UCSD-AML1 (cell line): ENCODE measurements around the gene PPM1L.

Source experiments
- DNase-seq: peaks from one replicate; lab custom pipeline; 2025; ENCODE audit not compliant: unreplicated experiment; lab: John Stamatoyannopoulos, UW

The PPM1L gene

DNA sequence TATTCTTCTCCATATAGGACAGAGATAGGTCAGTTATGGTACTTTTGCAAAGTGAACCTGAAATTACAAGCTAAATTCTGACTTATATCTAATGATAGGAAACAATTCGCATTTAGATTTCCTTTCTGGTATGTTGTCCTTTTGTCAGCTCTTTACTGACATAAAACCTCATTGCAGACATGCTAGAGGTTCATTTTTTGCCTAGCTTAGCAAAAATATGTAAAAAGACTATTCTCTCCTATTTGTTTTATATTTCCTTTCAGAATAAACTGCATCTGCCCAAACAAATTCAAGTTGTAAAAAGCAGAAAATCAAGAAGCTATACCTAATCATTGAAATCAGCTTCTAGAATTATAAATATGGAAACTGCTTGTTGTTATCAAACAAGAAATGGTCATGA is 168.7 kb downstream of the PPM1L start:
- no peak for DNase-seq

DNA sequence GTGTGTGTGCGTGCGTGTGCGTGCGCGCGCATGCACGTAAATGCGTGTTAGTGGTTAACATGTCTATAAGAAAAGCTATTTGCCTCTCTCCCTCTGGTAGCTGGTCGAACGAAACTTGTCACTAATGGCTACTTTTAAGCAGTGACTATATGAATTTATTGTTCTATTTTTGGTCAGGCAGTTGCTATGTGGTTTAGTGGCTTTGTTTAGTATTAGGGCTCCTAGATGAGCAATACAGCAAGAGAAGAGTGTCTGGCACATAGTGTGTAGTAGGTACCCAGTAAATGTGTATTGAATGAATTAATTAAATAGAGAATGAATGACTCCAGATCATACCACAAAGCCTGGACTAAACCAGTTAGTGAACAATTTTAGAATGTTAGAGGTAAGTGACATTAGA is 171.6 kb downstream of the PPM1L start:
- DNase-seq: no peak

DNA sequence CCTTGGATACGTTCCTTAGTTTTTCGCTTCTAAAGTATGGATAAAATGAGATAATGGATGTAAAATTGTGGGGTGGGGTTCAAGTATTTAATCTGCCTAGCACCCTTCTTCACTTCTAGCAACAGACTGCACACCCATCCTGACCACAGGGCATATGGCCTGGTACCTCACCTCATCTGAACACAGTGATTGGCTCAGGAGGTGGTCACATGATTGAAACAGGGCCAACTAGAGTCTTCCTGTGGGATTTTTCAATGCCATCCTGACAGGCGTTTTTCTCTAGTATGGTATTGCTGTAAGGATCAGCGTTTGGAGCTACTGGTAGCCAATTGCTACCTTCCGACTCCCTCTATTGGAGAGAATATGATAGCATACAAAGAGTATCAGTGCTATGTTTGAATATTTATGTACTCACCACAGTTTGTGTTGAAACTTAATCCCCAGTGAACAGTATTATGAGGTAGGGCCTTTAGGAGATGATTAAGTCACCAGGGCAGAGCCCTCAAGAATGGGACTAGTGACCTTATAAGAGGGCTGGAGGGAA is 172.2 kb downstream of the PPM1L start:
- no peak for DNase-seq

DNA sequence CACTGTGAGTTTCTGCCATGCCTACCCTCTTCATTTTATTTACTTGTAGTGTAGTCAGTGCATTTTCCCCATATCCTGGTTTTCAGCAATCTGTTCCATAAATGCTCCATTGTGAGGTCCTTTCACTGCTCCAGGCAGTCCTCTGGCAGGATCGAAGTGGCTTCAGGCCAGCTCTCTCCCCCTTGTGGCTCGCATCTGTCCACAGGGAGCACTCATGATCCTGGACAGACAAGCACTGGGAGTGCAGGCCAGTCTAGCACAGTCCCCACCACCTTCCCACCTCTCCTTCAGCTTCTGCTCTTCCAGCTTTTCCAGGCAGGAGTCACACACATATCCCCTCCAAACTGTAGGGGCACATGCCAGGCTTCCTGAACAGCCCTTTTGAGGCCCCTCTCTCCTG is 173.6 kb downstream of the PPM1L start:
- DNase-seq: no peak

DNA sequence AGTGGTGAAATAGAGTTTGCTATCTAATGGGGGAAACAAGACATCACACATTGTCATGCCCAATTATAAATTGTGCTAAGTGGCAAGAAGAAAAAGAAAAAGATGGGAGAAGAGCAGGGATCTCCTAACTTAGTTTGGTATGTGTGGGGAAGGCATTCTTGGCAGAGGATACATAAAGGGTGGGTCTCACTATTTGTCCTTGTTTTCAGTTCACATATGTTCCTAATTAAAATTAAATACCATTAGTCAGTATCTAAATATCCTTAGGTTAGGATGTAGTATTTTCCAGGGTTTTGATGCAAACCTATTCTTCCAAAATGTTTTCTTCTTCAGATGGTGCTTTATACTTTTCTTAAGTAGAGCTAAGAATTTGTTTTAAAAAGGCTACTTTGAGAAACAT is 175.4 kb downstream of the PPM1L start:
- no peak for DNase-seq

DNA sequence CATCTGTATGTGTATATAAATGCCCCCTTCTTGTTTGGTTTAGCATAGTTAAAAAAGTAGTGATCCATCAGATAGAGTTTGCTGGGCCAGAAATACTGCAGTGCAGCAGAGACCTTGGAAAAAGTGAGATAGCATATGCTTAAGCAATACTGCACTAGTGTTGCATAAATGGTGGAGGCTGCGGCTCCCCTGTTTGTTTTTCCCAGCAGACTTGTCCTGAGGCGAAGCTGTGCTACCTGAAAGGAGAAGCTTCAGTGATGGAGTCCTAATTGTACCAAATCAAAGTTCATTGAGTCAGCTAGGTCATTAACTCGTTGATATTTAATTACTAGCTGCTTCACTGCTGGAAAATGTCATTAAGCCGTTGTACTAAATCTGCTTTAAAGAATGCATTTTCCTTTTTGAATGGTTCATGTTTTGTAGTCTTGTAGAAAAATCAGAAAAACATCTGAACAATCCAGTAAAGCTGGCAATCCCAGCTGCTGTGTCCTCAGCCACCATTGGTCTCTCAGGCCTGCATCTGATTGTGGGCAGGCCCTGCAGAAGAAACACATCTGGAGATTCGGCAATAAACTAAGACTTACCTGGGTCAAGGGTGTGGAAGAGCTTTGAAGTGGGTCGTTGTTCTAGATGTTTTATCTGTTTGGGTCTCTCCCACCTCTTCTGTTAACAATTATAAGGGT is 179.5 kb downstream of the PPM1L start:
- DNase-seq: no peak

DNA sequence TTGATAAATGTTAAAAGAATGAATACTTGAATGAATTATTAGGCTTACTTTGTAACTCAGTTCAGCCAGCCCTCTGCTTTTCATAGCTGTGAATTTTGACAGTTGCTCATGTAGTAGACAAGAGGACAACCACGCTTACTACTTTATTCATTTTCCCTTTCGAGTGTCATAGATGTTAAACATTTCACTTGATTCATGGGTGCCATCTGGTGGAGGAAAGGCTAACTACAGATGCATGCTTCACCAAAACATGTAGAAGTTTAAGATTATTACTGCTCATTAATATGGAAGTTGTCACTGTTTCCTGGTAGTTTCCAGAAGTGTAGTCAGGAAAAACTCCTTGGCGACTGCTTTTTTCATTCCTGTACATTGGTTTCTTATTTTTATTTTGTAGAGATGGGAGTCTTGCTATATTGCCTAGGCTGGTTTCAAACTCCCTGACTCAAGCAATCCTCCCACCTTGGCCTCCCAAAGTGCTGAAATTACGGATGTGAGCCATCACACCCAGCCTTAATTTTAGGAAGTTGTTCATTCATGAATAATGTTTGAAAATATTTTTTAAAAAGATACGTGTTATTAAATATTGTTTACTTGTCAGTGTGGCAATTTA is 186.0 kb downstream of the PPM1L start:
- no peak for DNase-seq

DNA sequence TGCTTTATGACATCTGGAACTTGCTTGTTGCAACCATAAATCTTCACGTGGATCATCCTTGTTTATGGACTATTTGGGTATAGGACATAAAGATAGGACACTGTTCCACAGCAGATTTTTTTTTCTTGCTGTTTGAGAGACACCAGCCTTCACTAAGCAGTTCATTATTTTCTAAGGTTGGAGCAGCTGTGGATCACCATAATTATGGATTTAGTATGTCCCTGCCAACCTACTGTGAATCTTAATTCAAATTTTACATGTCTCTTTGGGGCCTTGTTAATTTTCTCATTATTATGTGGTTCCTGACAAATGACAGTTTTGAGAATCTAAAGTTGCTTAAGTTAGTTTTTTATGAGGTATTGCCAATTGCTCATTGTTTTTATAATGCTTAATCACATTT is 188.0 kb downstream of the PPM1L start:
- DNase-seq: no peak

DNA sequence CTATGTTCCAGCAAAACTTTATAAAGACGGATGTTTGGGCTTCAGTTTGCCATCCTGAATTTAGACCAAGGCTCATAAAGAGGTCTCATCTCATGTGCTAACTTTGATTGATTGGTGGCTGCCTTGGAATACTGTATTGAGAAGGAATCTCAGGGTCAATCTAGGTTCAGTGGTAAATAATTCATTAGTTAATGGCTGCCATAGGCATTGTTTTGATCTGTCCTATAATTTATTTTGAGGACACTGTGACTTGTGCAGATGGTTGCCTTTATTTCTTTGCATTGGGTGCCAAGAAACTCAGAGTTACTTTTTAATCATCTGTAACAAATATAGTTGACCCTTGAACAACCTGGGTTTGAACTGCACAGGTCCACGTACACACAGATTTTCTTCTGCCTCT is 189.3 kb downstream of the PPM1L start:
- DNase-seq: no peak

DNA sequence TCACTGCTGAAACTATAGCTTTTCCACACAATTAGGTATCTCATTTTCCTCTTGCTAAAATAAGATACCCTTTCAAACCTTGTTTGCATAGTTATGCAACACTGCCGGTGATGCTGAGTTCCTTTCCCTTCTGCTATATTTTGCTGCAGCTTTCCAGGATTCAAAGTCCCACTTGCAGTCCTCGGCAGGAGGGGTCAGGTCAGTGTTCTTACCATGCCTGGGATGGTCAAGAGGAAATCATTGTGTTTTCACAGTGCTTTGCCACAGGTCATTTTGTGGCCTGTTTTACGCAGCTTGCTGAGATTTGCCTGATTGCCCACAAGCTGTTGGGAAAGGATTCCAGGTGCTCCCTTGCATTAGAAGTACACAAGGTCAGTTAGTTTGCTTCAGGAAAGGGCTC is 192.2 kb downstream of the PPM1L start:
- no peak for DNase-seq

DNA sequence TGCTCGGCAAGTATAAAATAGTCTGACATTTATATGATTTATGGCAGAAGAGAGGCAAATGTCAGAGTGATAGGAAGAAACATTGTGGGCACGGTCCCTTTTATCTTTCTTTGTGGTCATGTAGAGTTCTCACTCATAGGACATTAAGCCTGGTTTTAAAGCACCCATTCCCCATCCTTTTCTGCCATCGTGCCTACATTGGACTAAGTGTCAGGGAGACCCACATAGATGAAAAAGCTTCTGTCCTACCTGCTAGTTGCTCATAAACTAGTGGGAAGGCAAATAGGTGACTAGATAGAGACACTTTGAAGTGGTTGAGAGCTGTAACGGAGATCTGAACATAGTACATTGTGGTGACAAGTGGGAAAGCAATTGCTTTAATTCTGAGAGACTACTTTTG is 193.4 kb downstream of the PPM1L start:
- no peak for DNase-seq

DNA sequence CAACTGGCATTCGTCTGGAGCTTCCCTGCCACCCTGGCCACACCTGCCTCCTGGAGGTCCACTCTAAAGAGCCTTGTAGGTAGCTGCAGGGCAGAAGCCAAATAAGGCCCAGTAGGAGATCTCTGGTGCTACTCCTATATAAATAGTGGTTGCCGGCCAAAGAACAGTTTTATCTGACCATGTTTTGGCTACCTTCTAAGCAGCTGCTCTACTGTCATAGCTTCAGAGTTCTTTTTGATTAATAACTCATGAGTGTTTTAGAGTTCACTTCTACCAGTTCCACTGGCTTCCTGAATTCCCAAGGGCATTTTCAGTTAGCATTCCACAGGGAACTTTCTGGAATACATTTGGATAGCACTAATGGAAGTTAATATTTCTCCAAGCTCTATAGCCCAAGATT is 194.5 kb downstream of the PPM1L start:
- DNase-seq: no peak

DNA sequence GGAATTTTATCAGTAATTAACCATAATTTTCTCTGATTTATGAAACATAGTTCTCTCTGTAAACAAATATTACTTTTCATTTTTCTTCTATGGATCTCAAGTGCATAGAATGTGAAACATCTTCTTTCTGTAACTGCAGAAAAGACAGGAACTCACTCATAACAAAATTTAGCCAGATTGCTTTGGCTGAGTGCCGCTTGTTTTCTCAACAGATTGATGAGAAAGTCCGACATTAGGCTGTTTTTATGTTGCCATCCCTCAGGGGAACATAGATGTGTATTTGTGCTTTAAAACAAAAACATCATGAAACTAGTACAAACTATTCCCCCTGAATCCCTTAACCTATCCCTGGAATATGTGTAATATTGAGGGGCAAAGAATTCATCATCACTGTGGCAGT is 194.9 kb downstream of the PPM1L start:
- DNase-seq: no peak

DNA sequence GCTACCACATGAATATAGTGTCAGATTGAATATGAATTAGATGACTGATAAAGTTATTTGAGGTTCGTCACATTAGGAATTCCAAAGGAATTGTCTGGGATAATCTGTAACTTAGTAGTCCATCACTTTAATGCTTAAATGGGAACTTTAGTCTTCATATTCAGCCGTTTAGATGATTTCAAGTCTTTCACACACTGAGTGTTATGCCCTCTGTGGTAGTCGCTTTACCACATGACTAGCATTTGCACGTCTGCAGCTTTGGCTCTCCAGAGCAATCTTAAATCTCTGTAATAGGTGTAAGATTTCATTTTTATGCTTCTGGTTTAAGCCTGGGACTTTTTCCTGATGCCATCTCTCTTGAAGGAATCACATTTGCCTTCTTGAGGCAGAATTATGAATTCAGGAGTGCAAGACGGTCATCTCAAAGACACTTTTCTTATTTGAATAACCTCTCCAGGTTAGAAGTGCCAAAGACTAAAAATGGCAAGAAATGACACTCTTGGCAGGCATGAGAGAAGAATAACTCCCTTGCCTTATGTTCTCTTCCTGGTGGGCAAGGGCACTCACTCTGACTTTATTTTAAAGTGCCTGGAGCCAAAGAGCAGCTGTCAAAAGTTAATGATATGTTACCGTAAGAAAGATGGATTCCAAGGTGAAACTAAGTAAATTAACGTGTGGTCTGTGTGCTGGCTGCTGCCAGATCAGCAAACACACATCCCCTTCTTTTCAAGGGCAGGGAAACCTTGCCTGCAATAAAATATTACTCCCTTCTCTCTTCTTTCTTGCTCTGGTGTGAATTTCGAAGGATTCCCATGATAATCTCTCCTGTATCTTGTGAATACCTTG is 195.8 kb downstream of the PPM1L start:
- no peak for DNase-seq

DNA sequence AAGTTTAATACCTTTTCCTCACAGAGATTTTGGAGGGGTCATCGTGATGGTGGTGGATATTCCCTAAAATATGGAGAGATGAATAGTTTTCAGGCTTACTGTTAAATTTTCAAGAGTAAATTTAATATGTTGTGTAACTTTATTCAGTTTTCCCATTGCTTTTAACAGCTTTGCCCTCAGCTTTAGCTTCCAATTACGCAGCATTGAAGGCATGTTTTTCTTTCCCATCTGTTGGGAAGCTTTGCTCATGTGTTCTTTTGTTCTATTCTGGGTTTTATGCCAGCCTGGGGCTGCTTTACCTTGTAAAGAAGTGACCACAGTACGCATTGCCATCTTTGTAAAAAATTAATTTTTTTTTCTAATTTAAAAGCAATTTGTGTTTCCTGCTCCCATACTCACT is 197.7 kb downstream of the PPM1L start:
- no peak for DNase-seq

DNA sequence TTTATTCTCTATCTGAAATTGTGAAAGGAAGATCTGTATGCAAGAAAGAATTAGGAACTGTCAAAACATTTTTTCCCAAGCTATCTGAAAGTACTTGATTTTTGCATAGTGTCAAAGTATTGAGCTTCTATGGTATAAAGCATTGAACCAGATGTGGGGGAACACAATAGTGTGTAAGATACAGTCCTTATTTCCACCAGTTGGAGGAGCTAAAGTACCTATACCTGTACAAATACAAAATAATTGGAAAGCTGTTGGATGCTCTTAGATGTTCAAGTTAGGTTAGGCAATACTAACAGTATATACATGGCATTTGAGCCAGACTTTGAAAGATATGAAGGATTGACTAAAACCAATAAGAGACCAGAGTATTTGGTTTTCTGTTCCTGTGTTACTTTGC is 200.8 kb downstream of the PPM1L start:
- no peak for DNase-seq

DNA sequence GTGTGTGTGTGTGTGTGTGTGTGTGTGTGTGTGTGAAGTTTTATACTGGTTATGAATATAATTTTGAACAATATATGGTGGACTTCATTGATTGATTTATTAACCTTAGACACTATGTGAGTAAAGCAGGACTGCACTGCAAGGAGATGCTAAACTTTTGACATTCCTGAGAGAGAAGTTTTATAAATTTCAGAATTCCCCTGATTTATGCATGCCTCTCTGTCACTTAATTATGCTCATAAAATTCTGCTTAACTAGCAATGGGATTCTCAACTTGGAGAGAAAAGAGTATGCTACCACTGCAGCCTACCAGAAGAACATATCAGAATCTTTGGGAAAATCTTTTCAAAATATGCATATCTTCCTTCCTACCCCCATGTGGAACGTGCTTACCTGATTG is 204.5 kb downstream of the PPM1L start:
- no peak for DNase-seq

DNA sequence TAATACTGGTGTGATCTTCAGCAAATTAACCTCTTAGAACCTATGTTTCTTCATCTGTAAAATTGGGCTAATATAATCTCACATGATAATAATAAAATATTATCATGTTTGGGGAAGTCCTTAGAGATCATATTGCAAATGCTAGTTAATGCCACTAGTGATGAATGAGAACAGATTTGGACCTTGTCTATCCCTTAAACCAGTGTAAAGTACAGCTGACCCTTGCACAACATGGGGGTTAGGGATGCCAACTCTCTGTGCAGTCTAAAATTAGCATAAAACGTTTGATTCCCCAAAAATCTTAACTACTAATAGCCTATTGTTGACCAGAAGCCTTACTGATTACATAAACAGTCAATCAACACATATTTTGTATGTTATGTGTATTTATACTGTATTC is 207.9 kb downstream of the PPM1L start:
- no peak for DNase-seq

DNA sequence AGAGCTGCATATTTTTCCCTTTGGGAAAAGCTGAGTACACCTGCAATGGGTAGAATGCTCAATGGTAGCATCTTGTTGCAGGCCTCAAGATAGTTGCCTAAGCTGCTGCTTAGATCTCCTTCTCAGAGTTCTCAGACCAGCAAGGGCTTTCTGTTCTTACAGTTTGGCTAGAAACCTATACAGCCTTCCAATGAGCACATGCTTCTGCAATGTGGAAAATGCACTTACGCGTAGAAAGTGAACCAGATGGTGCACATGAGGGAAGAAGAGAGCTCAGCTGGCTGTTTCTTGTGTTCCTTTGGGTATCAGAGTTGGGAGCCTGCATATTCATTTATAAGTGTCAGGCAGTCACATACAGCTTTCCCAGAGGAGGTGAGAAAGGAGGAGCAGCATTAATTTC is 212.7 kb downstream of the PPM1L start:
- DNase-seq: no peak

DNA sequence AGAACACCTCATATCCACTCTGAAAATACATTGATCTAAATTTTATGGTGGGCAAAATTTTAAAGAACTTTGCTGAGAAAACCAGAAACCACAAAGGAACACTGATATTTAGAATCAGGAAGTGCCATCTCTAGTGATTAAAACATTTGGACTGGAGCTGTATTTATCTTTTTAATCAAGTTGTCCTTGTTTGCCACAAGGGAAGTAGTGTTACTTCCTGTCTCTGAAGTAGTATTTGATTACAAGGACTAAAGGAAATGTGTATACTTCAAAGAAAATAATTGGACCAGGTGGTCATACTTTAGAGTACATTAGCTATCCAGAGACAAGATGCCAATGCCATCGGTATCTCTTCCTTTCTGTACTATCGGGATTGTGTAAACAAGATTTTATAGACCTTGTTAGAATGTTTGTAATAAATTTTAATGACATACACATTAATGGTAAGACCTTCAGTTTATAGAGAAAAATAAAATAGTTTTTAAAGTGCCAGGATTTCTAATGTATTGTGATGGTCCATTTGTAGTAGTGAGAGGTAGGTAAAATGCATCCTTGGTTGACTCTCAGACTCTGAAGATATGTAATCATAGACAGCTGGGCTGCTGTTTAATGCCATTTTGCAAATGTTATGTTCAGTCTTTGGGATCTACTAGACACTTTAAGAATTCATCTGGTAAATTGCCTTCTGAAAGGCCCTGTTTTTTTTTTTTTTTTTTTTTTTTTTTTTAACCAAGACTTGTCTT is 217.2 kb downstream of the PPM1L start:
- no peak for DNase-seq

DNA sequence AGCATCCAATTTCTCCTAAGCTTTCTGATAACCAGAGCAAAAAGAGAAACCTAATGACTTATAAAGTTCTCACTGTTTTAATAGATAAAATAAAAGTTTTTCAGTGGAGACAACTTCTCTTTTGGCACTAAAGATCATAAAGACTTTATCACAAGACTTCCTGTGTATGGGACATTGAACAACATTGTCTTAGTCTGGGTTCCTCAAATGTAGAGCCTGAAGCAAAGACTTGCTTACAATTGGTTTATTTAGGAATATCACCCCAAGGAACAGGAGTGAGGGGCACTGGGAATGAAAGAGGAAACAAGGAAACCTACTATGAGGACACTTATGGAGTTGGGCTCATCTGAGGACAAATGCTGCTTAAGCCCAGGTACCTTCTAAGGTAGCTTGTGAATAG is 221.7 kb downstream of the PPM1L start:
- DNase-seq: no peak
